HepG2 (cell line): Measurements from ENCODE around the gene DUSP9. TPM values are rescaled to one million over a fixed set of nuclear protein-coding genes. Genes with fewer than 3 reads are reported as not detected.

Experiments used
- ATAC-seq: fragments of 200-7000 bp; cut with Tn5 transposase; 3 replicates; pipeline ENCODE4 v1.9.1; 2020; ENCODE audit warnings: mild to moderate bottlenecking, moderate library complexity
- BruUV-seq: library from RNA; stranded (reverse); fragments of 400-500 nt; replicated peaks from 2 replicates; lab custom pipeline; 2021; lab: Mats Ljungman, UMichigan
- CTCF ChIA-PET: fragments of 300-600 bp; formaldehyde crosslinking; extraction: SDS; loops from one replicate; lab custom pipeline; 2021; ENCODE audit warnings: low total read pairs, inconsistent platforms, low intra/inter-chr PET ratio; lab: Yijun Ruan, JAX
- POLR2A ChIA-PET: fragments of 350-600 bp; sonication (Branson Sonifier 250); formaldehyde crosslinking; loops from one replicate; lab custom pipeline; 2020; ENCODE audit warnings: antibody characterized with exemption, inconsistent platforms; lab: Yijun Ruan, JAX
- DNase-seq: peaks from one replicate; pipeline ENCODE4 v3.0.0-alpha.2; 2015; ENCODE audit warnings: low spot score
- FAIRE-seq: peaks from 3 replicates; lab custom pipeline; 2011; peaks lifted over from hg19 to GRCh38; lab: Jason Lieb, UNC
- H2AFZ ChIP-seq: one replicate; pipeline ENCODE4 v1.6.1; 2011; ENCODE audit warnings: low read length, inconsistent platforms
- H3K27ac ChIP-seq: fragments of 300-600 bp; 3 replicates; pipeline ENCODE4 v1.8.0; 2011; ENCODE audit warnings: mixed run types, mild to moderate bottlenecking, mixed read lengths, low read length, inconsistent platforms; ENCODE audit not compliant: insufficient read depth; ENCODE audit errors: extremely low read length
- H3K27me3 ChIP-seq, 2 experiments: fragments of 200-600 bp in 1 of 2; 2 replicates in 1 of 2; 3 replicates in 1 of 2; pipeline versions ENCODE4 v1.6.0 to v1.8.0; 2011; ENCODE audit warnings: low read length in 2 of 2, mild to moderate bottlenecking in 2 of 2, moderate library complexity in 2 of 2, inconsistent platforms in 1 of 2; ENCODE audit not compliant: insufficient read depth in 2 of 2, control insufficient read depth in 1 of 2
- H3K36me3 ChIP-seq, 2 experiments: fragments of 200-600 bp in 1 of 2; replicated peaks in 1 of 2; 2 replicates in 1 of 2; 3 replicates in 1 of 2; pipeline versions ENCODE4 v1.5.1 to v1.8.0; 2011; ENCODE audit warnings: low read length in 2 of 2, inconsistent platforms in 1 of 2; ENCODE audit not compliant: insufficient read depth in 2 of 2, control insufficient read depth in 1 of 2
- H3K4me1 ChIP-seq: 2 replicates; pipeline ENCODE4 v1.5.1; 2012; ENCODE audit warnings: low read length, inconsistent platforms; ENCODE audit not compliant: insufficient read depth
- H3K4me2 ChIP-seq: 2 replicates; pipeline ENCODE4 v1.6.0; 2011; ENCODE audit warnings: low read depth, low read length, inconsistent platforms
- H3K4me3 ChIP-seq, 3 experiments: fragments of 200-600 bp in 1 of 3; sonication (generic), shearing (Covaris generic) in 1 of 3; replicated peaks in 1 of 3; 2 replicates each; pipeline ENCODE4 v1.5.1; 2011 to 2016; ENCODE audit warnings: low read length in 3 of 3, inconsistent platforms in 2 of 3, low read depth in 2 of 3, mild to moderate bottlenecking in 2 of 3, control low read depth in 1 of 3, mixed read lengths in 1 of 3; ENCODE audit not compliant: insufficient read depth in 1 of 3
- H3K79me2 ChIP-seq: one replicate; pipeline ENCODE4 v1.6.1; 2011; ENCODE audit warnings: low read length, inconsistent platforms; ENCODE audit not compliant: insufficient read depth
- H3K9ac ChIP-seq: 2 replicates; pipeline ENCODE4 v1.6.0; 2011; ENCODE audit warnings: mild to moderate bottlenecking, low read depth, low read length, inconsistent platforms; ENCODE audit not compliant: insufficient read depth
- H3K9me3 ChIP-seq: 2 replicates; pipeline ENCODE4 v1.5.1; 2012; ENCODE audit warnings: mild to moderate bottlenecking, low read length
- H4K20me1 ChIP-seq: 2 replicates; pipeline ENCODE4 v1.6.0; 2011; ENCODE audit warnings: inconsistent platforms, mild to moderate bottlenecking, low read length, moderate library complexity; ENCODE audit not compliant: insufficient read depth
- ZHX2 ChIP-seq, 2 experiments: sonication (generic) in 1 of 2; formaldehyde crosslinking in 1 of 2; IDR thresholded peaks; 2 replicates each; pipeline versions ENCODE4 v1.6.1 to v1.9.0; 2014 to 2022; ENCODE audit warnings: antibody characterized with exemption in 1 of 2, borderline replicate concordance in 1 of 2, inconsistent platforms in 1 of 2, low read depth in 1 of 2, missing genetic modification reagents in 1 of 2
- ZNF687 ChIP-seq: sonication (generic); formaldehyde crosslinking; IDR thresholded peaks from 2 replicates; pipeline ENCODE4 v1.5.1; 2020; ENCODE audit warnings: mild to moderate bottlenecking, missing genetic modification reagents, moderate library complexity
- WGBS: methylation state at CpG from one replicate; pipeline ENCODE4 v1.1.6; 2017; ENCODE audit warnings: low lambda C conversion rate; 5-methylcytosine and 5-hydroxymethylcytosine counted together
- in situ Hi-C: cut with HindIII; loops from 2 replicates; pipeline ENCODE4 v1.10.0; 2017; ENCODE audit warnings: low pct_unique_long_range_greater_than_20kb; ENCODE audit not compliant: extremely low pct_ligation_motif_present
- intact Hi-C: fragments of 100-400 bp; cut with micrococcal nuclease; formaldehyde crosslinking; loops from one replicate; pipeline ENCODE4 v1.10.0; 2022; ENCODE audit not compliant: unreplicated experiment
- polyA plus RNA-seq, 8 experiments: library from polyadenylated mRNA; depleted of rRNA in 3 of 8; stranded (reverse) in 7 of 8; unstranded in 1 of 8; fragments of >200 nt; fragmentation: Illumina TruSeq in 4 of 8; extraction: Trizol in 4 of 8; gene quantifications; 2 replicates each; pipeline versions ENCODE4 v1.2.1 to v1.2.3, GENCODE V29; 2011 to 2016; ENCODE audit warnings: low read depth in 4 of 8, missing spikeins in 1 of 8, mixed read lengths in 1 of 8; ENCODE audit not compliant: insufficient read depth in 1 of 8
- total RNA-seq, 5 experiments: library from RNA; depleted of rRNA; stranded (reverse); fragments of >200 nt; fragmentation: Illumina TruSeq; extraction: Trizol; gene quantifications; 2 replicates each; pipeline ENCODE4 v1.2.3, GENCODE V29; 2016; ENCODE audit warnings: low read depth in 1 of 5

DUSP9 gene
- total and polyA plus RNA-seq, 2 of the 13 experiments (the other 11 are each of a cell fraction or from before 2014, with no cell fraction given) = 235 to 435 TPM

- no peak overlapping the region for H3K4me2 ChIP-seq
- BruUV-seq = no TSS peak
- CTCF ChIA-PET = no interaction called here
- no peaks in the 10 kb centered on the region for H3K9me3 ChIP-seq
- DNase-seq (no peak), ATAC-seq (no peak), FAIRE-seq (no peak)
- H3K27ac ChIP-seq = no peak overlapping the region
- in situ Hi-C loops = no loop called here
- 98% methylated on average over 7 of the region's 14 CpGs for WGBS
- H3K27me3 ChIP-seq = no peaks in the 10 kb centered on the region
- intact Hi-C loops = no loop called here
- H3K9ac ChIP-seq = no peak overlapping the region
- POLR2A ChIA-PET = interaction anchor here (11.8 kb wide), 1 partner anchor 13 kb away, joined by 596 read pairs; the partner anchor contains the start of gene DUSP9
- no peaks in the 10 kb centered on the region for H4K20me1 ChIP-seq
- H3K4me1 ChIP-seq = peaks cover 80% of the 10 kb centered on the region
- H3K79me2 ChIP-seq = no peaks in the 10 kb centered on the region
- TF ChIP-seq ZHX2 (IDR thresholded peaks at IDR 0.05; ENCODE audit: low read depth) (no peak), ZHX2 (CRISPR knock-in tag; IDR thresholded peaks at IDR 0.05; ENCODE audit: borderline replicate concordance) (no peak), ZNF687 (CRISPR knock-in tag) (0 out of 2 replicates have a peak, but pooled peaks have one; percentile 2)
- H2AFZ ChIP-seq = no peak overlapping the region
- no peak overlapping the region for H3K4me3 ChIP-seq
- H3K36me3 ChIP-seq = no peaks in the 10 kb centered on the region
Measured at GRCh38 chrX:153633048-153633447, 14.0 kb upstream of the DUSP9 start.
